H9 (cell line): ENCODE data around the gene PDHX. TPM values are rescaled to one million over a fixed set of nuclear protein-coding genes. Genes with fewer than 3 reads are reported as not detected.

Experiments used
- DNase-seq: peaks from one replicate; pipeline ENCODE4 v3.0.0-alpha.2; 2017
- H2AFZ ChIP-seq: one replicate; pipeline ENCODE4 v1.6.1; 2013; ENCODE audit warnings: mild to moderate bottlenecking, low read length, control low read depth, moderate library complexity
- H2AK5ac ChIP-seq: 2 replicates; pipeline ENCODE4 v1.6.1; 2013; ENCODE audit warnings: low read length, control low read depth, mixed read lengths; ENCODE audit not compliant: insufficient read length
- H2BK120ac ChIP-seq: one replicate; pipeline ENCODE4 v1.6.1; 2013; ENCODE audit warnings: low read depth, mild to moderate bottlenecking, low read length, control low read depth, inconsistent platforms; ENCODE audit not compliant: poor library complexity, severe bottlenecking
- H2BK12ac ChIP-seq: 2 replicates; pipeline ENCODE4 v1.6.1; 2013; ENCODE audit warnings: low read length, control low read depth, mixed read lengths, low read depth; ENCODE audit not compliant: insufficient read length
- H2BK15ac ChIP-seq: 2 replicates; pipeline ENCODE4 v1.6.1; 2013; ENCODE audit warnings: low read depth, low read length, control low read depth
- H2BK20ac ChIP-seq: one replicate; pipeline ENCODE4 v1.6.1; 2013; ENCODE audit warnings: low read depth, mild to moderate bottlenecking, low read length, control low read depth, inconsistent platforms; ENCODE audit not compliant: poor library complexity, severe bottlenecking
- H2BK5ac ChIP-seq: 2 replicates; pipeline ENCODE4 v1.6.1; 2013; ENCODE audit warnings: low read length, control low read depth, mixed read lengths; ENCODE audit not compliant: insufficient read length
- H3K14ac ChIP-seq: 2 replicates; pipeline ENCODE4 v1.6.1; 2013; ENCODE audit warnings: low read length, control low read depth; ENCODE audit not compliant: insufficient read depth
- H3K18ac ChIP-seq: 2 replicates; pipeline ENCODE4 v1.6.1; 2013; ENCODE audit warnings: low read depth, mild to moderate bottlenecking, mixed read lengths, low read length, control low read depth; ENCODE audit not compliant: insufficient read length
- H3K23ac ChIP-seq: 2 replicates; pipeline ENCODE4 v1.6.1; 2013; ENCODE audit warnings: low read length, control low read depth, mixed read lengths, low read depth; ENCODE audit not compliant: insufficient read length
- H3K23me2 ChIP-seq: 2 replicates; pipeline ENCODE4 v1.6.1; 2013; ENCODE audit warnings: low read depth, mild to moderate bottlenecking, mixed read lengths, low read length, control low read depth; ENCODE audit not compliant: insufficient read length, poor library complexity, severe bottlenecking
- H3K27ac ChIP-seq: 2 replicates; pipeline ENCODE4 v1.5.1; 2013; ENCODE audit warnings: low read length, control low read depth, mixed read lengths, low read depth; ENCODE audit not compliant: insufficient read length
- H3K27me3 ChIP-seq: 2 replicates; pipeline ENCODE4 v1.6.1; 2013; ENCODE audit warnings: low read length, control low read depth, inconsistent platforms; ENCODE audit not compliant: insufficient read depth
- H3K4ac ChIP-seq: 2 replicates; pipeline ENCODE4 v1.6.1; 2013; ENCODE audit warnings: low read depth, mild to moderate bottlenecking, control low read depth, inconsistent platforms, low read length, moderate library complexity
- H3K4me1 ChIP-seq: 2 replicates; pipeline ENCODE4 v1.6.1; 2013; ENCODE audit warnings: low read length, control low read depth, inconsistent platforms; ENCODE audit not compliant: insufficient read depth
- H3K4me2 ChIP-seq: 2 replicates; pipeline ENCODE4 v1.6.1; 2013; ENCODE audit warnings: low read length, control low read depth, mixed read lengths; ENCODE audit not compliant: insufficient read length, insufficient read depth
- H3K56ac ChIP-seq: 2 replicates; pipeline ENCODE4 v1.6.1; 2013; ENCODE audit warnings: low read depth, mild to moderate bottlenecking, mixed read lengths, low read length, control low read depth; ENCODE audit not compliant: insufficient read length
- H3K79me1 ChIP-seq: 2 replicates; pipeline ENCODE4 v1.6.1; 2013; ENCODE audit warnings: low read depth, mild to moderate bottlenecking, moderate library complexity, low read length, control low read depth, inconsistent platforms; ENCODE audit not compliant: insufficient read depth, poor library complexity, severe bottlenecking
- H3K79me2 ChIP-seq: 2 replicates; pipeline ENCODE4 v1.6.1; 2013; ENCODE audit warnings: low read length, control low read depth, inconsistent platforms; ENCODE audit not compliant: insufficient read depth
- H3K9ac ChIP-seq: 2 replicates; pipeline ENCODE4 v1.6.1; 2013; ENCODE audit warnings: low read length, control low read depth, mixed read lengths; ENCODE audit not compliant: insufficient read length; ENCODE audit errors: extremely low read depth
- H3K9me3 ChIP-seq: one replicate; pipeline ENCODE4 v1.6.1; 2013; ENCODE audit warnings: low read depth, low read length, inconsistent platforms; ENCODE audit not compliant: control insufficient read depth
- H3T11ph ChIP-seq: one replicate; pipeline ENCODE4 v1.6.1; 2013; ENCODE audit warnings: mild to moderate bottlenecking, low read length, control low read depth, inconsistent platforms
- H4K20me1 ChIP-seq: one replicate; pipeline ENCODE4 v1.6.1; 2013; ENCODE audit not compliant: control insufficient read depth, insufficient read length, insufficient read depth
- H4K5ac ChIP-seq: 2 replicates; pipeline ENCODE4 v1.6.1; 2013; ENCODE audit warnings: low read depth, mild to moderate bottlenecking, mixed read lengths, low read length, control low read depth; ENCODE audit not compliant: insufficient read length
- H4K8ac ChIP-seq: replicated peaks from 2 replicates; pipeline ENCODE4 v1.6.1; 2013; ENCODE audit warnings: low read length, control low read depth, mixed read lengths, low read depth; ENCODE audit not compliant: insufficient read length
- H4K91ac ChIP-seq: 2 replicates; pipeline ENCODE4 v1.6.1; 2013; ENCODE audit warnings: low read depth, mild to moderate bottlenecking, moderate library complexity, mixed read lengths, low read length, control low read depth; ENCODE audit not compliant: insufficient read length
- H3K27ac Mint-ChIP-seq, 3 experiments: 2 replicates in 2 of 3; 3 replicates in 1 of 3; pipeline ENCODE4 v1.8.0; 2020 to 2021; ENCODE audit warnings: mixed read lengths in 3 of 3, mild to moderate bottlenecking in 1 of 3, moderate library complexity in 1 of 3
- H3K27me3 Mint-ChIP-seq: 2 replicates; pipeline ENCODE4 v1.8.0; 2021; ENCODE audit warnings: low read depth, mild to moderate bottlenecking, moderate library complexity, mixed read lengths
- H3K36me3 Mint-ChIP-seq, 3 experiments: 2 replicates in 2 of 3; 3 replicates in 1 of 3; pipeline ENCODE4 v1.8.0; 2020 to 2021; ENCODE audit warnings: low read depth in 3 of 3, mixed read lengths in 3 of 3; ENCODE audit not compliant: insufficient read depth in 1 of 3
- H3K4me1 Mint-ChIP-seq, 2 experiments: 2 replicates each; pipeline ENCODE4 v1.8.0; 2020; ENCODE audit warnings: mixed read lengths in 2 of 2
- H3K4me3 Mint-ChIP-seq, 2 experiments: 2 replicates in 1 of 2; 3 replicates in 1 of 2; pipeline ENCODE4 v1.8.0; 2020 to 2021; ENCODE audit warnings: mild to moderate bottlenecking in 2 of 2, mixed read lengths in 2 of 2, moderate library complexity in 1 of 2
- H3K9me3 Mint-ChIP-seq, 2 experiments: 2 replicates in 1 of 2; 3 replicates in 1 of 2; pipeline ENCODE4 v1.8.0; 2020; ENCODE audit warnings: mild to moderate bottlenecking in 2 of 2, mixed read lengths in 2 of 2, moderate library complexity in 1 of 2
- WGBS: extraction: QIAGEN DNeasy Blood & Tissue Kit; methylation state at CpG from one replicate; pipeline ENCODE4 v1.1.7; 2013; ENCODE audit warnings: missing lambda C conversion rate, low lambda C conversion rate, mixed read lengths; ENCODE audit not compliant: insufficient read length; ENCODE audit errors: extremely low coverage; 5-methylcytosine and 5-hydroxymethylcytosine counted together
- total RNA-seq: library from RNA; stranded (reverse); gene quantifications from 2 replicates; pipeline ENCODE4 v1.2.1, GENCODE V29; 2021
- TF ChIP-seq, protein P1 (sequence below): fragments of 200-600 bp; sonication (generic); conservative IDR thresholded peaks from 3 replicates; pipeline ENCODE4 v1.8.0; 2021; ENCODE audit warnings: antibody characterized with exemption, mild to moderate bottlenecking

PDHX gene
- total RNA-seq, 1 experiment from 2014 or later = 40.1 TPM

DNA sequence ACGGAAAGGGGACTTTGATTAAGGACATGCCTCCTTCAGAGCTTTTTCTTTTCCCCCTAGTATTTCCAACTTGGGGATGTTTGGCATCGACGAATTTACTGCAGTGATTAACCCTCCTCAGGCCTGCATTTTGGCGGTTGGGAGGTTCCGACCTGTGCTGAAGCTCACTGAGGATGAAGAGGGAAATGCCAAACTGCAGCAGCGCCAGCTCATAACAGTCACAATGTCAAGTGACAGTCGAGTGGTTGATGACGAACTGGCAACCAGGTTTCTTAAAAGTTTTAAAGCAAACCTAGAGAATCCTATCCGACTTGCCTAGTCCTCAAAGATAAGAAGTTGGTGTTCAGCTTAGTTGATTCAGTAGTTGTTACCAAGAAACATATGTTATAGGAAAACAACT lies 78.4 kb downstream of the PDHX start:
- no peak overlapping the region for H3K4me2 ChIP-seq
- H4K8ac ChIP-seq = no peak overlapping the region
- no peaks in the 10 kb centered on the region for H3K36me3 Mint-ChIP-seq
- H2BK120ac ChIP-seq = no peak overlapping the region
- no peak overlapping the region for H3K4me3 Mint-ChIP-seq
- H3K23ac ChIP-seq = no peak overlapping the region
- H2BK20ac ChIP-seq = no peak overlapping the region
- H2AK5ac ChIP-seq = no peak overlapping the region
- no peak overlapping the region for H3K27ac Mint-ChIP-seq
- H3K18ac ChIP-seq = no peak overlapping the region
- H3K79me1 ChIP-seq = no peaks in the 10 kb centered on the region
- H3K4me1 Mint-ChIP-seq = no peaks in the 10 kb centered on the region
- no peaks in the 10 kb centered on the region for H3K27me3 ChIP-seq
- no peaks in the 10 kb centered on the region for H3K23me2 ChIP-seq
- no peak overlapping the region for H2BK5ac ChIP-seq
- H3K9ac ChIP-seq = no peak overlapping the region
- H4K20me1 ChIP-seq = no peaks in the 10 kb centered on the region
- DNase-seq = no peak
- H3K9me3 ChIP-seq = no peaks in the 10 kb centered on the region
- H3K14ac ChIP-seq = no peak overlapping the region
- WGBS = no CpG with 5 or more reads among the region's 9 CpGs
- H3K4me1 ChIP-seq = no peaks in the 10 kb centered on the region
- no peak overlapping the region for H3K27ac ChIP-seq
- no peak overlapping the region for H2AFZ ChIP-seq
- no peak overlapping the region for H4K91ac ChIP-seq
- H3T11ph ChIP-seq = no peak overlapping the region
- H3K27me3 Mint-ChIP-seq = no peaks in the 10 kb centered on the region
- no peak overlapping the region for H2BK12ac ChIP-seq
- no peaks in the 10 kb centered on the region for H3K9me3 Mint-ChIP-seq
- H3K4ac ChIP-seq = no peak overlapping the region
- no peak overlapping the region for H2BK15ac ChIP-seq
- no peak overlapping the region for H4K5ac ChIP-seq
- H3K79me2 ChIP-seq = no peaks in the 10 kb centered on the region
- no peak overlapping the region for H3K56ac ChIP-seq
- TF ChIP-seq, protein P1, sequence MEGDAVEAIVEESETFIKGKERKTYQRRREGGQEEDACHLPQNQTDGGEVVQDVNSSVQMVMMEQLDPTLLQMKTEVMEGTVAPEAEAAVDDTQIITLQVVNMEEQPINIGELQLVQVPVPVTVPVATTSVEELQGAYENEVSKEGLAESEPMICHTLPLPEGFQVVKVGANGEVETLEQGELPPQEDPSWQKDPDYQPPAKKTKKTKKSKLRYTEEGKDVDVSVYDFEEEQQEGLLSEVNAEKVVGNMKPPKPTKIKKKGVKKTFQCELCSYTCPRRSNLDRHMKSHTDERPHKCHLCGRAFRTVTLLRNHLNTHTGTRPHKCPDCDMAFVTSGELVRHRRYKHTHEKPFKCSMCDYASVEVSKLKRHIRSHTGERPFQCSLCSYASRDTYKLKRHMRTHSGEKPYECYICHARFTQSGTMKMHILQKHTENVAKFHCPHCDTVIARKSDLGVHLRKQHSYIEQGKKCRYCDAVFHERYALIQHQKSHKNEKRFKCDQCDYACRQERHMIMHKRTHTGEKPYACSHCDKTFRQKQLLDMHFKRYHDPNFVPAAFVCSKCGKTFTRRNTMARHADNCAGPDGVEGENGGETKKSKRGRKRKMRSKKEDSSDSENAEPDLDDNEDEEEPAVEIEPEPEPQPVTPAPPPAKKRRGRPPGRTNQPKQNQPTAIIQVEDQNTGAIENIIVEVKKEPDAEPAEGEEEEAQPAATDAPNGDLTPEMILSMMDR = no peak
